Activated CD8-positive, alpha-beta memory T cell treated with anti-CD3 and anti-CD28 coated beads for 4 hours (primary cell): ENCODE data around the gene OSBPL8.

ENCODE experiments used
- DNase-seq, 2 donors: peaks; one replicate each; pipeline ENCODE4 v3.0.0-alpha.2; 2020; ENCODE audit warnings: low read depth in 2 of 2

Gene OSBPL8

DNA sequence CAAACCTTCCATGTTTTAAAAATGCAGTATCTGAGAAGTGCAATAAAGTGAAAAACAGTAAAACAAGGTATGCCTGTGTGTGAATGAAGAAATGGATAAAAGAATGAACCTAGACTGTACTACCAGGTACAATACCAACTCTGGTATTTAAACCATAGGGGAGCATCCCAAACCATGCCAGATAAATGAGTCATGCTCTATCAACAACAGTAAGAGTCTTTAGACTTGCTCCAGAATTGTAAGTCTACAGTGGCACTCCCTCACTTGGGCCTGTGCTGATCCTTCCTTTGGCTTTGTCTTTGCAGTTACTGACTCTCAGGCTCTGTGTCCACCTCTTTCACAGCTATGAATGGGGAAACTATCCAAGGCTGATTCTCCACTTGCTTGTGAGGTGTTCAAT lies 249.5 kb downstream of the OSBPL8 start:
- no peak for DNase-seq

DNA sequence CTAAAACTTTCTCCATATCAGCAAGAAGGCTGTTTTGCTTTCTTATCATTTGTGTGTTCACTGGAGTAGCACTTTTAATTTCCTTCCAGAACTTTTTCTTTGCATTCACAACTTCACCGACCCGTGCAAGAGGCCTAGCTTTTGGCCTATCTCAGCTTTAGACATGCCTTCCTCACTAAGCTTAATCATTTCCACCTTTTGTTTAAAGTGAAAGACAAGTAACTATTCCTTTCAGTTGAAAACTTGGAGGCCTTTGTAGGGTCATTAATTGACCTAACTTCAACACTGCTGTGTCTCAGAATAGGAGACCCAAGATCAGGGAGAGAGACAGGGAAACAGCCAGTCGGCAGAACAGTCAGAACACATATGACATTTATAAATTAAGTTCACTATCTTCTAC lies 250.7 kb downstream of the OSBPL8 start:
- no peak for DNase-seq

GRCh38 chr12:76307083-76307482 lies 252.5 kb downstream of the OSBPL8 start:
- DNase-seq: no peak

DNA sequence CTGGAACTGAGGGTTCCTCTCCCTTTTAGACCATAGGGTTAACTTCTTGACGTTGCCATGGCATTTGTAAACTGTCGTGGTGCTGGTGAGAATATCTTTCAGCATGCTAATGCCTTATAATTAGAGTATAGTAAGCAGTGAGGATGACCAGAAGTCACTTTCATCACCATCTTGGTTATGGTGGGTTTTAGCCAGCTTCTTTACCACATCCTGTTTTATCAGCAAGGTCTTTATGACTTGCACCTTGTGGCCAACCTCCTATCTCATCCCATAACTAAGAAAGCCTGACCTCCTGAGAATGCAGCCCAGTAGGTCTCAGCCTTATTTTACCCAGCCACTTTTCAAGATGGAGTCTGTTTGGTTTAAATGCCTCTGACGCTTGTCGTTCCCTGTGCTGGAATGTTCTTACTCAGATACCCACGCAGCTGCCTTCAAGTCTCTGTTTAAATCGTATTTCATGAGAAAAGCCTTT lies 255.5 kb downstream of the OSBPL8 start:
- no peak for DNase-seq

- no peak for DNase-seq
Observed at GRCh38 chr12:76303365-76303764, 256.2 kb downstream of the OSBPL8 start.
